SK-N-SH (cell line): ENCODE data around the gene PDS5B. TPM values are rescaled to one million over a fixed set of nuclear protein-coding genes. Genes with fewer than 3 reads are reported as not detected.

Source experiments
- CTCF ChIA-PET: fragments of 300-600, 350-600 bp; formaldehyde crosslinking; extraction: SDS; loops from one replicate; lab custom pipeline; 2021; lab: Yijun Ruan, JAX
- POLR2A ChIA-PET: fragments of 350-600 bp; sonication (Branson Sonifier 250); formaldehyde crosslinking; extraction: SDS; loops from one replicate; lab custom pipeline; 2020; ENCODE audit warnings: antibody characterized with exemption, inconsistent platforms; lab: Yijun Ruan, JAX
- DNase-seq: peaks from one replicate; pipeline ENCODE4 v3.0.0; 2012
- H2AFZ ChIP-seq: fragments of 200-600 bp; sonication (generic); 2 replicates; pipeline ENCODE4 v1.8.1; 2016; ENCODE audit warnings: antibody characterized with exemption, mild to moderate bottlenecking, low read depth
- H3F3A ChIP-seq: fragments of 200-600 bp; sonication (generic); replicated peaks from 2 replicates; pipeline ENCODE3; 2016; ENCODE audit warnings: antibody characterized with exemption, mild to moderate bottlenecking; ENCODE audit not compliant: insufficient read depth
- H3K27ac ChIP-seq, 2 experiments: fragments of 200-500 bp in 1 of 2; fragments of 200-600 bp in 1 of 2; sonication (Bioruptor generic) in 1 of 2; sonication (generic), shearing (Covaris generic) in 1 of 2; 2 replicates each; pipeline versions ENCODE4 v1.5.1 to v1.6.1; 2014 to 2016; ENCODE audit warnings: low read depth in 2 of 2, inconsistent platforms in 1 of 2, low read length in 1 of 2, mild to moderate bottlenecking in 1 of 2, mixed read lengths in 1 of 2
- H3K27me3 ChIP-seq: fragments of 200-600 bp; sonication (generic), shearing (Covaris generic); 2 replicates; pipeline ENCODE4 v1.6.1; 2016; ENCODE audit warnings: mixed run types; ENCODE audit not compliant: insufficient read depth
- H3K36me3 ChIP-seq, 2 experiments: fragments of 200-500 bp in 1 of 2; fragments of 200-600 bp in 1 of 2; sonication (Bioruptor generic) in 1 of 2; sonication (generic) in 1 of 2; replicated peaks in 1 of 2; 2 replicates each; pipeline versions ENCODE3 to v1.5.1; 2014 to 2016; ENCODE audit warnings: low read length in 1 of 2, mild to moderate bottlenecking in 1 of 2; ENCODE audit not compliant: insufficient read depth in 2 of 2, control insufficient read depth in 1 of 2
- H3K4me1 ChIP-seq, 2 experiments: fragments of 200-500 bp in 1 of 2; fragments of 200-600 bp in 1 of 2; sonication (Bioruptor generic) in 1 of 2; sonication (generic), shearing (Covaris generic) in 1 of 2; 2 replicates each; pipeline versions ENCODE4 v1.5.1 to v1.6.1; 2014 to 2016; ENCODE audit warnings: low read depth in 1 of 2, low read length in 1 of 2, mixed run types in 1 of 2; ENCODE audit not compliant: insufficient read depth in 2 of 2, control insufficient read depth in 1 of 2
- H3K4me2 ChIP-seq: fragments of 200-600 bp; sonication (generic), shearing (Covaris generic); 2 replicates; pipeline ENCODE4 v1.6.1; 2017; ENCODE audit warnings: mixed run types
- H3K4me3 ChIP-seq, 2 experiments: fragments of 200-500 bp in 1 of 2; fragments of 200-600 bp in 1 of 2; sonication (Bioruptor generic) in 1 of 2; sonication (generic), shearing (Covaris generic) in 1 of 2; 2 replicates each; pipeline versions ENCODE4 v1.5.1 to v1.8.1; 2014 to 2016; ENCODE audit warnings: low read depth in 2 of 2, inconsistent platforms in 1 of 2, low read length in 1 of 2, mild to moderate bottlenecking in 1 of 2, mixed read lengths in 1 of 2, moderate library complexity in 1 of 2
- H3K79me2 ChIP-seq: fragments of 200-600 bp; sonication (generic); 2 replicates; pipeline ENCODE4 v1.8.1; 2017; ENCODE audit warnings: mild to moderate bottlenecking; ENCODE audit not compliant: insufficient read depth
- H3K9ac ChIP-seq: fragments of 200-600 bp; sonication (generic); 2 replicates; pipeline ENCODE4 v1.6.1; 2017; ENCODE audit warnings: mixed run types
- H3K9me2 ChIP-seq: fragments of 200-600 bp; sonication (generic); 2 replicates; pipeline ENCODE4 v1.6.1; 2017; ENCODE audit warnings: mixed run types
- H3K9me3 ChIP-seq: fragments of 200-600 bp; sonication (generic); 2 replicates; pipeline ENCODE4 v1.6.1; 2017; ENCODE audit warnings: mixed run types, mild to moderate bottlenecking, moderate library complexity
- H4K20me1 ChIP-seq: fragments of 200-600 bp; sonication (generic); 2 replicates; pipeline ENCODE4 v1.6.1; 2017; ENCODE audit warnings: mild to moderate bottlenecking, mixed run types; ENCODE audit not compliant: insufficient read depth
- FOXJ3 ChIP-seq: sonication (generic); formaldehyde crosslinking; IDR thresholded peaks from 2 replicates; pipeline ENCODE4 v1.5.1; 2020; ENCODE audit warnings: mild to moderate bottlenecking, missing genetic modification reagents
- FOXM1 ChIP-seq: IDR thresholded peaks from 2 replicates; pipeline ENCODE4 v1.4.0; 2012; ENCODE audit warnings: low read depth, mild to moderate bottlenecking
- GATA2 ChIP-seq: sonication (generic); formaldehyde crosslinking; IDR thresholded peaks from 2 replicates; pipeline ENCODE4 v1.5.0; 2020; ENCODE audit warnings: mild to moderate bottlenecking, missing genetic modification reagents
- JUND ChIP-seq: IDR thresholded peaks from 2 replicates; pipeline ENCODE4 v1.4.0; 2012
- MEF2A ChIP-seq: IDR thresholded peaks from 2 replicates; pipeline ENCODE4 v1.4.0; 2012; ENCODE audit warnings: low read depth, borderline replicate concordance
- MXI1 ChIP-seq: IDR thresholded peaks from 2 replicates; pipeline ENCODE4 v1.6.1; 2012; ENCODE audit warnings: mild to moderate bottlenecking, low read depth, low read length, improper control_type of control experiment
- NRF1 ChIP-seq: IDR thresholded peaks from 2 replicates; pipeline ENCODE4 v1.6.1; 2012; ENCODE audit warnings: low read depth, mild to moderate bottlenecking, low read length
- POLR2AphosphoS5 ChIP-seq: IDR thresholded peaks from 2 replicates; pipeline ENCODE4 v1.6.1; 2012; ENCODE audit warnings: low read depth, low read length
- RAD21 ChIP-seq: IDR thresholded peaks from 2 replicates; pipeline ENCODE4 v1.6.1; 2012; ENCODE audit warnings: mild to moderate bottlenecking, low read length
- RCOR1 ChIP-seq: fragments of 150-350 bp; IDR thresholded peaks from 2 replicates; pipeline ENCODE4 v1.6.1; 2017; ENCODE audit warnings: antibody characterized with exemption, low read length
- RFX5 ChIP-seq: IDR thresholded peaks from 2 replicates; pipeline ENCODE4 v1.6.1; 2012; ENCODE audit warnings: mild to moderate bottlenecking, improper control_type of control experiment, low read length
- RXRA ChIP-seq: IDR thresholded peaks from 2 replicates; pipeline ENCODE4 v1.4.0; 2012; ENCODE audit warnings: low read depth, mild to moderate bottlenecking, borderline replicate concordance
- SIN3A ChIP-seq: IDR thresholded peaks from 2 replicates; pipeline ENCODE4 v1.6.1; 2012; ENCODE audit warnings: low read depth, mild to moderate bottlenecking, low read length, moderate library complexity, borderline replicate concordance
- YY1 ChIP-seq: IDR thresholded peaks from 2 replicates; pipeline ENCODE4 v1.4.0; 2012; ENCODE audit warnings: low read depth, mild to moderate bottlenecking
- WGBS: methylation state at CpG from one replicate; pipeline ENCODE4 v1.1.6; 2017; ENCODE audit warnings: low lambda C conversion rate; 5-methylcytosine and 5-hydroxymethylcytosine counted together
- polyA plus RNA-seq, 3 experiments: library from polyadenylated mRNA; depleted of rRNA; stranded (reverse); fragments of >200 nt; gene quantifications; 2 replicates each; pipeline ENCODE4 v1.2.3, GENCODE V29; 2012
- TF ChIP-seq, protein P1 (sequence below): fragments of 150-350 bp; IDR thresholded peaks from 2 replicates; pipeline ENCODE4 v1.6.1; 2017; ENCODE audit warnings: antibody characterized with exemption, low read length, low read depth, borderline replicate concordance
- TF ChIP-seq, protein P2 (sequence below): IDR thresholded peaks from 2 replicates; pipeline ENCODE4 v1.6.1; 2012; ENCODE audit warnings: mild to moderate bottlenecking, low read depth, low read length, moderate library complexity
- TF ChIP-seq, protein P3 (sequence below): IDR thresholded peaks from 2 replicates; pipeline ENCODE4 v1.4.0; 2012; ENCODE audit warnings: low read depth, borderline replicate concordance

Gene PDS5B
- polyA plus RNA-seq, 1 of the 3 experiments (the other 2 are of a cell fraction): 3.8 TPM

DNA sequence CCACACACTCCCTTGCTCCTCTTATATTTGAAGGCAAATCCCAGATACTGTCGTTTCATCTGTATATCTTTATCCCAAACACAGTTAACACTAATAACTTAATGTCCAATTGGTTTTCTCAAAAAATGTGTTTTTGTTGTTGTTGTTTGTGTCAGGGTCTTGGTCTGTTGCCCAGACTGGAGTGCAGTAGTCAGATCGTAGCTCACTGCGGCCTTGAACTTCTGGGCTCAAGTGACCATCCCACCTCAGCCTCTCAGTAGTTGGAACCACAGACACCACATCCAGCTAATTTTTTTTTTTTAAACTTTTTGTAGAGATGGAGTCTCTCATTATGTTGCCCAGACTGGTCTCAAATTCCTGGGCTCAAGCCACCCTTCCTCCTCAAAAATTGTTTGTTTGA, 137.7 kb downstream of the PDS5B start:
- H3K79me2 ChIP-seq: peaks cover 20% of the 10 kb centered on the region; the same call in 1 of the 2 replicates
- H3K4me1 ChIP-seq: no peaks in the 10 kb centered on the region
- H3K4me3 ChIP-seq: no peak overlapping the region
- no peaks in the 10 kb centered on the region for H3K9me2 ChIP-seq
- H3K36me3 ChIP-seq: peaks cover 2 to 29% of the 10 kb centered on the region in 2 experiments
- TF ChIP-seq RFX5 (no peak), RAD21 (no peak), YY1 (no peak), SIN3A (no peak), POLR2AphosphoS5 (no peak), GATA2 (CRISPR knock-in tag) (no peak), RXRA (no peak), NRF1 (no peak), JUND (no peak), RCOR1 (no peak), MEF2A (no peak), FOXJ3 (no peak), MXI1 (no peak), FOXM1 (no peak)
- TF ChIP-seq, protein P1, sequence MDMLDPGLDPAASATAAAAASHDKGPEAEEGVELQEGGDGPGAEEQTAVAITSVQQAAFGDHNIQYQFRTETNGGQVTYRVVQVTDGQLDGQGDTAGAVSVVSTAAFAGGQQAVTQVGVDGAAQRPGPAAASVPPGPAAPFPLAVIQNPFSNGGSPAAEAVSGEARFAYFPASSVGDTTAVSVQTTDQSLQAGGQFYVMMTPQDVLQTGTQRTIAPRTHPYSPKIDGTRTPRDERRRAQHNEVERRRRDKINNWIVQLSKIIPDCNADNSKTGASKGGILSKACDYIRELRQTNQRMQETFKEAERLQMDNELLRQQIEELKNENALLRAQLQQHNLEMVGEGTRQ: no peak
- TF ChIP-seq, protein P2, sequence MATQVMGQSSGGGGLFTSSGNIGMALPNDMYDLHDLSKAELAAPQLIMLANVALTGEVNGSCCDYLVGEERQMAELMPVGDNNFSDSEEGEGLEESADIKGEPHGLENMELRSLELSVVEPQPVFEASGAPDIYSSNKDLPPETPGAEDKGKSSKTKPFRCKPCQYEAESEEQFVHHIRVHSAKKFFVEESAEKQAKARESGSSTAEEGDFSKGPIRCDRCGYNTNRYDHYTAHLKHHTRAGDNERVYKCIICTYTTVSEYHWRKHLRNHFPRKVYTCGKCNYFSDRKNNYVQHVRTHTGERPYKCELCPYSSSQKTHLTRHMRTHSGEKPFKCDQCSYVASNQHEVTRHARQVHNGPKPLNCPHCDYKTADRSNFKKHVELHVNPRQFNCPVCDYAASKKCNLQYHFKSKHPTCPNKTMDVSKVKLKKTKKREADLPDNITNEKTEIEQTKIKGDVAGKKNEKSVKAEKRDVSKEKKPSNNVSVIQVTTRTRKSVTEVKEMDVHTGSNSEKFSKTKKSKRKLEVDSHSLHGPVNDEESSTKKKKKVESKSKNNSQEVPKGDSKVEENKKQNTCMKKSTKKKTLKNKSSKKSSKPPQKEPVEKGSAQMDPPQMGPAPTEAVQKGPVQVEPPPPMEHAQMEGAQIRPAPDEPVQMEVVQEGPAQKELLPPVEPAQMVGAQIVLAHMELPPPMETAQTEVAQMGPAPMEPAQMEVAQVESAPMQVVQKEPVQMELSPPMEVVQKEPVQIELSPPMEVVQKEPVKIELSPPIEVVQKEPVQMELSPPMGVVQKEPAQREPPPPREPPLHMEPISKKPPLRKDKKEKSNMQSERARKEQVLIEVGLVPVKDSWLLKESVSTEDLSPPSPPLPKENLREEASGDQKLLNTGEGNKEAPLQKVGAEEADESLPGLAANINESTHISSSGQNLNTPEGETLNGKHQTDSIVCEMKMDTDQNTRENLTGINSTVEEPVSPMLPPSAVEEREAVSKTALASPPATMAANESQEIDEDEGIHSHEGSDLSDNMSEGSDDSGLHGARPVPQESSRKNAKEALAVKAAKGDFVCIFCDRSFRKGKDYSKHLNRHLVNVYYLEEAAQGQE: no peak
- TF ChIP-seq, protein P3, sequence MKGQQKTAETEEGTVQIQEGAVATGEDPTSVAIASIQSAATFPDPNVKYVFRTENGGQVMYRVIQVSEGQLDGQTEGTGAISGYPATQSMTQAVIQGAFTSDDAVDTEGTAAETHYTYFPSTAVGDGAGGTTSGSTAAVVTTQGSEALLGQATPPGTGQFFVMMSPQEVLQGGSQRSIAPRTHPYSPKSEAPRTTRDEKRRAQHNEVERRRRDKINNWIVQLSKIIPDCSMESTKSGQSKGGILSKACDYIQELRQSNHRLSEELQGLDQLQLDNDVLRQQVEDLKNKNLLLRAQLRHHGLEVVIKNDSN: no peak
- POLR2A ChIA-PET: no interaction called here
- peaks cover 9% of the 10 kb centered on the region for H3F3A ChIP-seq
- no peak overlapping the region for H2AFZ ChIP-seq
- WGBS: 92% methylated on average over 3 of the region's 3 CpGs
- H3K27ac ChIP-seq: no peak overlapping the region
- no peak for DNase-seq
- no peaks in the 10 kb centered on the region for H3K9me3 ChIP-seq
- H3K4me2 ChIP-seq: no peak overlapping the region
- CTCF ChIA-PET: no interaction called here
- no peak overlapping the region for H3K9ac ChIP-seq
- no peaks in the 10 kb centered on the region for H3K27me3 ChIP-seq
- no peaks in the 10 kb centered on the region for H4K20me1 ChIP-seq
